DMS 273 (cell line): ENCODE measurements around the gene DAZ1.
"Not testable (repeated sequence)": the region's sequence is repeated elsewhere in the genome, so short reads cannot be mapped to it uniquely, and the experiment has no call there.

Experiments used
- DNase-seq: peaks from one replicate; lab custom pipeline; 2025; ENCODE audit not compliant: unreplicated experiment; lab: John Stamatoyannopoulos, UW

The DAZ1 gene

GRCh38 chrY:23198908-23199307, at the start of gene DAZ1:
Gene DAZ1, minus strand, starts transcription at chrY:23199008. Its CDS starts 208 bp downstream, at chrY:23198800.
- DNase-seq = not testable (repeated sequence)

GRCh38 chrY:23219233-23219632, 20.4 kb upstream of the DAZ1 start, which contains the start of gene DAZ2:
Gene DAZ2, plus strand, starts transcription at chrY:23219533. Its CDS starts 208 bp downstream, at chrY:23219741.
- DNase-seq = not testable (repeated sequence)

- DNase-seq = not testable (repeated sequence)
Observed at GRCh38 chrY:23210681-23211080, 11.9 kb upstream of the DAZ1 start.

GRCh38 chrY:23209802-23210495, 11.1 kb upstream of the DAZ1 start:
- not testable (repeated sequence) for DNase-seq

GRCh38 chrY:23207455-23207854, 8.6 kb upstream of the DAZ1 start:
- DNase-seq = not testable (repeated sequence)
